ENCODE measurements around the gene PDE10A. TPM values are rescaled to one million over a fixed set of nuclear protein-coding genes. Genes with fewer than 3 reads are reported as not detected.
A peak's percentile ranks its signal among the peaks of the same experiment; 100 is the strongest.

PDE10A gene
- total and polyA plus RNA-seq, 8 donors, result 0.78 to 58.2 (median 4.0) TPM; not detected in 1

DNA sequence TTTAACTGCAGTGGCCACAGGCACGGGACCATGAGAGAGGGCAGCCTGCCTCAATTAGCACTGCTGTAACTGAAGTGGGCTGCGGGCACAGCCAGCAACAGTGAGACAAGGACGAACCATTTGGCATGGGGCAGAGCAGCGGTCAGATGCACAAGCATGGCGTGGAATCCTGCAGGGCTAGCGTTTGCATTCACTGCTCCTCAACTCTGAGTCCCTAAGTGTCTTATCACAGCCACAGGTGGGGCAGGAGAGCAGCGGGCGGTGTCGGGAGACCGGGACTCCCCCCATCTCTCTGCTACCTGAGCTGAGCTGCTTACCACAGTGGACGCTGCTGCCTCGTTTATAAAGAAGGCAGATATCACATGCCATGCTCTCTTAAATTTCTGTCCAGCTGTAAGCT lies 31.3 kb upstream of the PDE10A start:
- TF ChIP-seq POLR2A (IDR thresholded peaks at IDR 0.05), result no peak
- peaks cover 0 to 8% (median 4%) of the 10 kb centered on the region in 4 donors for H3K9me3 ChIP-seq
- H3K4me1 ChIP-seq, result no peaks in the 10 kb centered on the region
- no peak overlapping the region for H3K27ac ChIP-seq
- H3K27me3 ChIP-seq, result peaks cover 0 to 5% (median 0%) of the 10 kb centered on the region in 3 donors
- DNase-seq, result no peak
- no peaks in the 10 kb centered on the region for H3K36me3 ChIP-seq
- no peak overlapping the region for H3K4me3 ChIP-seq
- intact Hi-C loops (cut with DNase I; ENCODE audit: low total_unique reads), result no loop called here
- WGBS, 5 donors, result 41 to 69% (median 51%) methylated on average over 10 to 12 of the region's 12 CpGs

DNA sequence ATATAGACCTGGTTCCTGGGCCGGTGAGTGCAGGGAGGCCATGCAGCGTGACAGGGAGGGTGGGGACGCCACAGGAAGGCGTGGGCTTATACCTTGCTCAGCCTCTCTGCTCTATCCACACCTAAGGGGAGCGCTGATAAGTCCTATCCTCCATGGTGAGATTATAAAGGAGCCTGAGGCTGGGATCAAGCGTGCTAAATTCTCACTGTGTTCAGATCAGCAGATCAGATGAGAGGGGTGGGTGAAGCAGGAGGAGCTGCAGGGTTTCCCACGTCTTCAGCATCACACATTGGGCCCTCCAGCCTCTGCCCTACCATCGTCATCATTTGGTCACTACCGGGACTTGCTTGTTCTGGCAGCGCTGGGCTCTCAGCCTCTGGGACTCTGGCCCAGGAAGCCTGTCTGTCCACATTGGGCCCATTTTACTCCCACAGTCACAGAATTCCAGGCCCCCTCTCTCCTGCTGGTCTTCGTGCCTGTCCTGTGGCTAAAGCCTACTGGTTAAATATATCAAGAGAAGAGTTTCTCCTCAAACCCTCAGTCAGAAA lies 29.1 kb upstream of the PDE10A start:
- intact Hi-C loops (cut with DNase I; ENCODE audit: low total_unique reads), result no loop called here
- Histone ChIP-seq H3K27ac (no peak overlapping the region), H3K36me3 (no peaks in the 10 kb centered on the region), H3K4me3 (no peak overlapping the region), H3K27me3 (peaks cover 0 to 5% (median 0%) of the 10 kb centered on the region in 3 donors), H3K9me3 (no peaks in the 10 kb centered on the region), H3K4me1 (no peaks in the 10 kb centered on the region)
- no peak for DNase-seq
- TF ChIP-seq POLR2AphosphoS5 (IDR thresholded peaks at IDR 0.05) (no peak), EP300 (IDR thresholded peaks at IDR 0.05) (no peak), POLR2A (IDR thresholded peaks at IDR 0.05) (no peak)
- TF ChIP-seq, protein P1, sequence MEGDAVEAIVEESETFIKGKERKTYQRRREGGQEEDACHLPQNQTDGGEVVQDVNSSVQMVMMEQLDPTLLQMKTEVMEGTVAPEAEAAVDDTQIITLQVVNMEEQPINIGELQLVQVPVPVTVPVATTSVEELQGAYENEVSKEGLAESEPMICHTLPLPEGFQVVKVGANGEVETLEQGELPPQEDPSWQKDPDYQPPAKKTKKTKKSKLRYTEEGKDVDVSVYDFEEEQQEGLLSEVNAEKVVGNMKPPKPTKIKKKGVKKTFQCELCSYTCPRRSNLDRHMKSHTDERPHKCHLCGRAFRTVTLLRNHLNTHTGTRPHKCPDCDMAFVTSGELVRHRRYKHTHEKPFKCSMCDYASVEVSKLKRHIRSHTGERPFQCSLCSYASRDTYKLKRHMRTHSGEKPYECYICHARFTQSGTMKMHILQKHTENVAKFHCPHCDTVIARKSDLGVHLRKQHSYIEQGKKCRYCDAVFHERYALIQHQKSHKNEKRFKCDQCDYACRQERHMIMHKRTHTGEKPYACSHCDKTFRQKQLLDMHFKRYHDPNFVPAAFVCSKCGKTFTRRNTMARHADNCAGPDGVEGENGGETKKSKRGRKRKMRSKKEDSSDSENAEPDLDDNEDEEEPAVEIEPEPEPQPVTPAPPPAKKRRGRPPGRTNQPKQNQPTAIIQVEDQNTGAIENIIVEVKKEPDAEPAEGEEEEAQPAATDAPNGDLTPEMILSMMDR (IDR thresholded peaks at IDR 0.05), result no peak
- WGBS, 5 donors, result 73 to 91% (median 78%) methylated on average over 11 of the region's 11 CpGs

- Histone ChIP-seq H3K36me3 (no peaks in the 10 kb centered on the region), H3K4me1 (no peaks in the 10 kb centered on the region), H3K4me3 (no peak overlapping the region), H3K27ac (no peak overlapping the region), H3K9me3 (no peaks in the 10 kb centered on the region), H3K27me3 (peaks cover 0 to 5% (median 0%) of the 10 kb centered on the region in 3 donors)
- TF ChIP-seq, protein P1 (IDR thresholded peaks at IDR 0.05), result no peak
- TF ChIP-seq EP300 (IDR thresholded peaks at IDR 0.05) (no peak), POLR2AphosphoS5 (IDR thresholded peaks at IDR 0.05) (no peak), POLR2A (IDR thresholded peaks at IDR 0.05) (no peak)
- no peak for DNase-seq
- intact Hi-C loops (cut with DNase I; ENCODE audit: low total_unique reads), result no loop called here
- 82 to 90% (median 86%) methylated on average over 7 of the region's 7 CpGs for WGBS, 5 donors
These were observed 26.7 kb upstream of the PDE10A start for GRCh38 chr6:165689699-165690098.

DNA sequence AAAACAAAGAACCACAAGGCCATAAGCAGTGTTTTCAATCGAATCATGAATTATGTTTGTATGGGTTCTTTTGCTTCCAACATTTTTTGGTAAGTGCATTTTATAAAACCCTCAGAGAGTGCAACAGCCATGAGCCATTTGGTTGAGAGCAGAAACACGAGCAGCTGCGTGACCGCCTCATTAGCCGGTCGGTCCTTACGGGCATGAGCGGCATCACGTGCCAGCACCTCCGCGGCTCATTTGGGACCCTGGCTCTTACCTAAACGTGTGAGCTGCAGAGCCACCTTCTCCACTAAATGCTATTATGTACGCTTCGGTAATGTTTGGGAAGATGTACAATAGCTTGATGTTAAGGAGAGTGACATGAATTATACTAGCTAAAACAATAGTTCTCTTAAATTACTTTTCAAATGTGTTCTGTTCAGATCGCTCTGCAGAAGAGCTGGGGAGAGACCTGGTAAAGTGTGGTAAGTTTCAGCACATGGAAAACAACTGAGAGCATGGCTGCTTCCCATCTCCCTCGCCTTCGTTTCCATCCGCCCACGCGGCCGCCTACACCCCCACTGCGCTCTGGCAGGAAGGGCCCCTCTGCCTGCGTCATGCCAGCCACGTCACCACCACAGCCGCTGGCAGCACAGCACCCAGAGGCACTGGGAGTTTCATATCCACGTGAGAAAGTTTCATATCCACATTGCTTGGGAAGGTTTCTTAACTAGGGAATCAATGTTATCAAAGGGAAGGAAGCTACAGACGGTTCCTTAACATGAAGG lies 23.7 kb upstream of the PDE10A start:
- no peaks in the 10 kb centered on the region for H3K9me3 ChIP-seq
- TF ChIP-seq, protein P1 (IDR thresholded peaks at IDR 0.05), result no peak
- TF ChIP-seq POLR2AphosphoS5 (IDR thresholded peaks at IDR 0.05) (no peak), POLR2A (IDR thresholded peaks at IDR 0.05) (no peak), EP300 (IDR thresholded peaks at IDR 0.05) (no peak)
- no peak overlapping the region for H3K27ac ChIP-seq
- 73 to 88% (median 87%) methylated on average over 27 of the region's 27 CpGs for WGBS, 5 donors
- H3K27me3 ChIP-seq, result peaks cover 0 to 3% (median 0%) of the 10 kb centered on the region in 3 donors
- no peak for DNase-seq
- no peaks in the 10 kb centered on the region for H3K36me3 ChIP-seq
- intact Hi-C loops (cut with DNase I; ENCODE audit: low total_unique reads), result no loop called here
- no peaks in the 10 kb centered on the region for H3K4me1 ChIP-seq
- H3K4me3 ChIP-seq, result peak overlapping the region in 1 of 4 donors; percentile 1

GRCh38 chr6:165685302-165685701 lies 22.3 kb upstream of the PDE10A start:
- H3K36me3 ChIP-seq, result no peaks in the 10 kb centered on the region
- H3K27me3 ChIP-seq, result peaks cover 0 to 3% (median 0%) of the 10 kb centered on the region in 3 donors
- no peak overlapping the region for H3K4me3 ChIP-seq
- 15 to 37% (median 22%) methylated on average over 1 of the region's 1 CpG for WGBS, 5 donors
- H3K9me3 ChIP-seq, result no peaks in the 10 kb centered on the region
- TF ChIP-seq EP300 (IDR thresholded peaks at IDR 0.05), result no peak
- TF ChIP-seq, protein P1 (IDR thresholded peaks at IDR 0.05), result no peak
- no peak for TF ChIP-seq POLR2AphosphoS5 (IDR thresholded peaks at IDR 0.05)
- TF ChIP-seq POLR2A (IDR thresholded peaks at IDR 0.05), result no peak
- no peak for DNase-seq
- intact Hi-C loops (cut with DNase I; ENCODE audit: low total_unique reads), result no loop called here
- H3K4me1 ChIP-seq, result no peaks in the 10 kb centered on the region
- no peak overlapping the region for H3K27ac ChIP-seq
